A673 (cell line): ENCODE measurements around the gene SLC41A3. TPM values are rescaled to one million over a fixed set of nuclear protein-coding genes. Genes with fewer than 3 reads are reported as not detected.

Source experiments
- BruUV-seq: library from RNA; stranded (reverse); fragments of 400-500 nt; replicated peaks from 2 replicates; lab custom pipeline; 2021; lab: Mats Ljungman, UMichigan
- CTCF ChIA-PET: fragments of 300-600 bp; sonication (Branson Sonifier 250); formaldehyde crosslinking; loops from one replicate; lab custom pipeline; 2022; ENCODE audit warnings: antibody characterized with exemption; lab: Charles Lee
- POLR2A ChIA-PET: fragments of 300-600 bp; sonication (Branson Sonifier 250); formaldehyde crosslinking; loops from one replicate; lab custom pipeline; 2022; ENCODE audit warnings: antibody characterized with exemption; ENCODE audit not compliant: low non-redundant PET; lab: Charles Lee
- DNase-seq: peaks from one replicate; pipeline ENCODE4 v3.0.0-alpha.2; 2015; ENCODE audit warnings: low spot score
- H3K27ac ChIP-seq: fragments of 200-600 bp; sonication (generic); 2 replicates; pipeline ENCODE4 v1.5.1; 2016; ENCODE audit warnings: mixed run types, low read depth, mild to moderate bottlenecking, mixed read lengths, antibody characterized with exemption, low read length; ENCODE audit not compliant: poor library complexity, severe bottlenecking
- H3K27me3 ChIP-seq: fragments of 200-600 bp; sonication (generic); replicated peaks from 2 replicates; pipeline ENCODE4 v1.6.1; 2017; ENCODE audit warnings: mixed run types, low read depth, mild to moderate bottlenecking, mixed read lengths, antibody characterized with exemption, low read length; ENCODE audit not compliant: insufficient read depth, poor library complexity
- H3K36me3 ChIP-seq: fragments of 200-600 bp; sonication (generic); 2 replicates; pipeline ENCODE4 v1.6.1; 2016; ENCODE audit warnings: mixed run types, mild to moderate bottlenecking, mixed read lengths, antibody characterized with exemption, low read length; ENCODE audit not compliant: insufficient read depth, poor library complexity, severe bottlenecking
- H3K4me1 ChIP-seq: fragments of 200-600 bp; sonication (generic); 2 replicates; pipeline ENCODE4 v1.6.1; 2017; ENCODE audit warnings: mixed run types, mild to moderate bottlenecking, mixed read lengths, antibody characterized with exemption, low read length; ENCODE audit not compliant: insufficient read depth, poor library complexity, severe bottlenecking
- H3K4me3 ChIP-seq: fragments of 200-600 bp; sonication (generic); 2 replicates; pipeline ENCODE4 v1.5.1; 2016; ENCODE audit warnings: low read depth, mixed run types, mild to moderate bottlenecking, mixed read lengths, low read length; ENCODE audit not compliant: poor library complexity, severe bottlenecking
- H3K9me3 ChIP-seq: fragments of 200-600 bp; sonication (generic); 2 replicates; pipeline ENCODE4 v1.6.1; 2016; ENCODE audit warnings: mixed run types, low read depth, mild to moderate bottlenecking, mixed read lengths, antibody characterized with exemption, low read length; ENCODE audit not compliant: poor library complexity, severe bottlenecking
- CTCF ChIP-seq: fragments of 300-800, 200-600 bp; sonication (generic); conservative IDR thresholded peaks from 2 replicates; pipeline ENCODE4 v1.5.1; 2017; ENCODE audit warnings: low read depth, mild to moderate bottlenecking, antibody characterized with exemption, low read length, moderate library complexity, mixed read lengths
- EZH2 ChIP-seq: fragments of 200-600 bp; sonication (generic); IDR thresholded peaks from 2 replicates; pipeline ENCODE4 v1.6.1; 2017; ENCODE audit warnings: borderline replicate concordance, low read depth, mild to moderate bottlenecking, mixed read lengths, antibody characterized with exemption, low read length; ENCODE audit not compliant: poor library complexity, severe bottlenecking
- intact Hi-C: fragments of 100-400 bp; cut with micrococcal nuclease; formaldehyde crosslinking; loops from one replicate; pipeline ENCODE4 v1.10.0; 2022; ENCODE audit not compliant: unreplicated experiment
- total RNA-seq: library from RNA; stranded (reverse); gene quantifications from 2 replicates; pipeline ENCODE4 v1.2.3, GENCODE V29; 2021

The SLC41A3 gene
- total RNA-seq, 1 experiment from 2014 or later, result 56.5 TPM

GRCh38 chr3:126025862-126026261 lies 58.1 kb downstream of the SLC41A3 start:
- Histone ChIP-seq H3K27me3 (no peaks in the 10 kb centered on the region), H3K36me3 (no peaks in the 10 kb centered on the region), H3K9me3 (peaks cover 18% of the 10 kb centered on the region), H3K4me3 (no peak overlapping the region), H3K27ac (no peak overlapping the region), H3K4me1 (peaks cover 4% of the 10 kb centered on the region)
- ChIA-PET CTCF (no interaction called here), POLR2A (no interaction called here)
- intact Hi-C loops, result no loop called here
- DNase-seq, result no peak
- TF ChIP-seq CTCF (no peak), EZH2 (no peak)
- BruUV-seq, result no TSS peak

- Histone ChIP-seq H3K4me1 (peaks cover 4% of the 10 kb centered on the region), H3K4me3 (no peak overlapping the region), H3K27ac (no peak overlapping the region), H3K27me3 (no peaks in the 10 kb centered on the region), H3K9me3 (peaks cover 18% of the 10 kb centered on the region), H3K36me3 (no peaks in the 10 kb centered on the region)
- intact Hi-C loops, result no loop called here
- no peak for TF ChIP-seq CTCF
- no peak for TF ChIP-seq EZH2
- ChIA-PET POLR2A (no interaction called here), CTCF (no interaction called here)
- no peak for DNase-seq
- no TSS peak for BruUV-seq
These were observed 58.7 kb downstream of the SLC41A3 start for GRCh38 chr3:126025116-126025729.

GRCh38 chr3:126024049-126024854 lies 59.7 kb downstream of the SLC41A3 start:
- peaks cover 18% of the 10 kb centered on the region for H3K9me3 ChIP-seq
- no TSS peak for BruUV-seq
- no peak overlapping the region for H3K27ac ChIP-seq
- intact Hi-C loops, result no loop called here
- H3K36me3 ChIP-seq, result no peaks in the 10 kb centered on the region
- no peaks in the 10 kb centered on the region for H3K27me3 ChIP-seq
- TF ChIP-seq CTCF, result no peak
- no peak for TF ChIP-seq EZH2
- H3K4me1 ChIP-seq, result no peaks in the 10 kb centered on the region
- CTCF ChIA-PET, result no interaction called here
- POLR2A ChIA-PET, result no interaction called here
- DNase-seq, result no peak
- H3K4me3 ChIP-seq, result no peak overlapping the region
